ENCODE measurements around the gene PCDHA3. TPM values are rescaled to one million over a fixed set of nuclear protein-coding genes. Genes with fewer than 3 reads are reported as not detected.
"Not testable (repeated sequence)": the region's sequence is repeated elsewhere in the genome, so short reads cannot be mapped to it uniquely, and the experiment has no call there.

PCDHA3 gene
- polyA plus RNA-seq, 4 donors = 0.27 to 0.74 (median 0.35) TPM

GRCh38 chr5:140808889-140809291, 8.0 kb downstream of the PCDHA3 start:
- no peak for DNase-seq (ENCODE audit: low read depth in 4 of 4, low spot score in 3 of 4)

GRCh38 chr5:140821375-140822280, 20.8 kb downstream of the PCDHA3 start, which contains the start of gene PCDHA5:
Gene PCDHA5 (plus strand): TSS chr5:140821613.
- DNase-seq (ENCODE audit: low read depth in 4 of 4, low spot score in 3 of 4) = no peak

GRCh38 chr5:140822281-140822629, 21.4 kb downstream of the PCDHA3 start:
- no peak for DNase-seq (ENCODE audit: low read depth in 4 of 4, low spot score in 3 of 4)

GRCh38 chr5:140822969-140823368, 22.1 kb downstream of the PCDHA3 start:
- not testable (repeated sequence) for DNase-seq (ENCODE audit: low read depth in 4 of 4, low spot score in 3 of 4)

- DNase-seq (ENCODE audit: low read depth in 4 of 4, low spot score in 3 of 4) = no peak
Observed at GRCh38 chr5:140823475-140823874, 22.6 kb downstream of the PCDHA3 start.

GRCh38 chr5:140827704-140828361, 27.0 kb downstream of the PCDHA3 start, which contains the start of gene PCDHA6:
Gene PCDHA6 (plus strand): TSS chr5:140827960. CDS start chr5:140828092, 132 bp downstream.
- DNase-seq (ENCODE audit: low read depth in 4 of 4, low spot score in 3 of 4) = no peak

GRCh38 chr5:140828362-140828737, 27.5 kb downstream of the PCDHA3 start:
- no peak for DNase-seq (ENCODE audit: low read depth in 4 of 4, low spot score in 3 of 4)

- DNase-seq (ENCODE audit: low read depth in 4 of 4, low spot score in 3 of 4) = not testable (repeated sequence)
Observed at GRCh38 chr5:140829511-140830501, 28.9 kb downstream of the PCDHA3 start.

- no peak for DNase-seq (ENCODE audit: low read depth in 4 of 4, low spot score in 3 of 4)
Observed at GRCh38 chr5:140833993-140834392, 33.1 kb downstream of the PCDHA3 start, which contains the start of gene PCDHA7. Gene PCDHA7 (plus strand): TSS chr5:140834269. CDS start chr5:140834384, 115 bp downstream.

- DNase-seq (ENCODE audit: low read depth in 4 of 4, low spot score in 3 of 4) = not testable (repeated sequence)
Observed at GRCh38 chr5:140834439-140835008, 33.7 kb downstream of the PCDHA3 start.

GRCh38 chr5:140835622-140836510, 35.0 kb downstream of the PCDHA3 start:
- DNase-seq (ENCODE audit: low read depth in 4 of 4, low spot score in 3 of 4) = no peak

GRCh38 chr5:140840978-140841962, 40.4 kb downstream of the PCDHA3 start, which contains the start of gene PCDHA8:
Gene PCDHA8 (plus strand): TSS chr5:140841187. CDS start chr5:140841322, 135 bp downstream.
- no peak for DNase-seq (ENCODE audit: low read depth in 4 of 4, low spot score in 3 of 4)

- DNase-seq (ENCODE audit: low read depth in 4 of 4, low spot score in 3 of 4) = no peak
Observed at GRCh38 chr5:140842798-140843733, 42.2 kb downstream of the PCDHA3 start.

- not testable (repeated sequence) for DNase-seq (ENCODE audit: low read depth in 4 of 4, low spot score in 3 of 4)
Observed at GRCh38 chr5:140848139-140849102, 47.6 kb downstream of the PCDHA3 start, which contains the start of gene PCDHA9. Gene PCDHA9 (plus strand): TSS chr5:140848382. CDS start chr5:140848496, 114 bp downstream.
